ENCODE data around the gene ALG3.
"Not testable (repeated sequence)": the region's sequence is repeated elsewhere in the genome, so short reads cannot be mapped to it uniquely, and the experiment has no call there.

ALG3 gene

DNA sequence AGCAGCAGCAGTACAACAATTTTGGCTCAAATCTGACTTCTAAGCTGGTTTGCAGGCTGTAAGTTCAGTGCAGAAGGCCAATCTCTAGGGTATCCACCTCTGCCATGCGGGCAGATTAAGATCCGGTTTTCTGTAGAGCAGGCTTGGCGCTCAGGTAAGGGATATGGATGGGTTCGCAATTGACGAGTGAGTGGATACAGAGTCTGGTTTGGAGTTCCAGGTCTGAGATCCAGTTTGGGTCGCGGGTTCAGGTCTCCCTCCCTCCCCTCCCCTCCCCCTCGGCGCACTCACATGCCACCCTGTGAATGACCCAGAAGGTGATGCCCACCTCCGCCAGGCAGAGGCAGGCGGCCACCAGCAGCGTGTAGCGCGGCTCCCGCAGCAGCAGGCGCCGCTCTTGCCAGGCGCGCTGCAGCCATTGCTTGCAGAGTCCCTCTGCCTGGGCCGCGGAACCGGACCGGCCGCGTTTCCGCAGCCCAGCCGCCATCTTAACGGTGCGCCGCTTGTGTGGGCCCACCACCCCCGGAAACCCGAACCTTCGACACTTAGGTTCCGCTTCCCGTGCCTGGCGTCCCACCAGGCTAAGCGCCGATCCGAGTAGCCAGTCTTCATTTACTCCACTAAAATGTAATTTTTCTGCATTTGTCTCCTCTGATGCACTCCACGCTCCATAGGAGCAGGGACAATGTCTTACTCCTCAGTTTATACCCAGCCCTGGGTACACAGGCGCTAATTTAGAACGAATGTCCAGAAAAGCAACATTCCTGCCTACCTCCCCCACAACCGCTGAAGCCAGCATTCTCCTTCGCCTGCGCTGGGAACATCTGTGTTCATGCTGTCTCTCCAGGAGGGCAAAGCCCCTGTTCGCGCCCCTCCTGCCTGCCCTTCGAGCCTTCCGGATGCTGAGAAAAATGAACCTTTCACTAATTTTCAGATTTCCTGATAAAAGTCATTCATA is at the start of gene ALG3:
Gene ALG3, minus strand, starts transcription at position 509 of the 958 bp plus-strand sequence. Its CDS starts 22 bp downstream, at position 487.
- peak; percentile 97 for DNase-seq

DNA sequence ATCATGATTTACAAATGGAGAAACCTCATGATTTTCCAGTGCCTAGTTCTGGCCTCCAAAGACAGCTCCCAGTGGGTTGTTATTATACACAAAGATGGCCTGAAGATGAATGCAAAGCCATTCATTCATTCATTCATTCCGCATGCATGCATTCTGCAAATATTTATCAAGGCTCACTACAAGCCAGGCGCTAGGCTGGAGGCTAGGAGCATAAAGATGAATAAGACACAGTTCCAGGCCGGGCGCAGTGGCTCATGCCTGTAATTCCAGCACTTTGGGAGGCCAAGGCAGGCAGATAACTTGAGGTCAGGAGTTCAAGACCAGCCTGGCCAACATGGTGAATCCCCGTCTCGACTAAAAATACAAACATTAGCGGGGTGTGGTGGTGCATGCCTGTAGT is 47.9 kb upstream of the ALG3 start:
- DNase-seq, result no peak

DNA sequence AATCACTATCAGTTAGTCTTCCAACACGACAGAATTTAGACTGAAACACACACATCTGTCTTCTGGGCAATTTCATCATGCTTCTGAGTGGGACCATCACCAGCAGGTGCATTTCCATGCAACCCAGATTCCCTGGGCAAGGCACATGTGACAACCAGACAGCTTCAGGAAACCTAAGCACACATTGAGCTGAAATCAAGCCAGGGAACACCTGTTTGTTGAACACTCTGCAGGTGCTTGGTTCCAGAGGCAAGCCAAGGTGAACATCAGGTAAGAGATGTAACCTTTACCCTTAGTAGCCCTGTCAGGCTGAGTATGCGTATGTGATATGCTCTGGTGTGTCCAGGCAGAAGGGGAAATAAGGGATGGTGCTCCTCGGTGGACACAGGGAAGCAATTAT is 47.0 kb upstream of the ALG3 start:
- no peak for DNase-seq

GRCh38 chr3:184291738-184292445 is 43.1 kb upstream of the ALG3 start:
- DNase-seq, result no peak

GRCh38 chr3:184291044-184291737 is 42.4 kb upstream of the ALG3 start:
- DNase-seq, result no peak

- no peak for DNase-seq
Measured at GRCh38 chr3:184290331-184290730, 41.6 kb upstream of the ALG3 start.

DNA sequence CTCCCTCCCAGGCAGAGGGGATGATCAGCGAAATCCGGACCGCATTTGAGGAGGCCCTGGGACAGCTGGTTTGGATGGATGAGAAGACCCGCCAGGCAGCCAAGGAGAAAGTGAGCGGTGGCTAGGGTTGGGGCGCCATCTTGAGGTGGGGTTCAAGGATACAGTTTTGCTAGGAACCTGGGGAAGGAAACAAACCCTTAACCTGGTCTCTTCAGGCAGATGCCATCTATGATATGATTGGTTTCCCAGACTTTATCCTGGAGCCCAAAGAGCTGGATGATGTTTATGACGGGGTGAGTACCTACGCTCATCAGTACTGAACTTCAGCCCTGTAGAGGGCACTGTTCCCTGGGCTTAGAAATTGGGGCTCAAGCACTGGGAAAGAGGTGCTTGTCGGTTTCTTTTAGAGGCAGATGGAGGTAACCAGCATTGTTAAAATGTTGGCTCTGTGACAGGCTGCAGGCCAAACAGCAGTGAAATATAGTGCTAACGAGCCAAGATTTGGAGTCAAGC is 40.7 kb upstream of the ALG3 start:
- DNase-seq, result peak; percentile 86

DNA sequence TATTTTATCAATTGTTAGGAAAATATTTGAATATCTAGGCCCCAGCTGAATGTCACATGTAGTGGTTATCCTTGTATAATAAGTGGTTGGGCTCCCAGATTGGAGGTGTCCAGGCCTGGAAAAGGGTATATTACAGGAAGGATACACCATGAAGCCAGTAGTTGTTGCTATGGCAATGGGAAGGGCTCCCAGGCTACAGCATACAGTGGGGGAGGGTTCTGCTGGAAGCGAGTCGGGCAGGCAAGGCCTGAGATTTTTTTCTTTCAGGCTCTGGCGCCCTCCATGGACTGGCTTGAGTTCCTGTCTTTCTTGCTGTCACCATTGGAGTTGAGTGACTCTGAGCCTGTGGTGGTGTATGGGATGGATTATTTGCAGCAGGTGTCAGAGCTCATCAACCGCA is 35.9 kb upstream of the ALG3 start:
- no peak for DNase-seq

GRCh38 chr3:184283681-184284080 is 34.9 kb upstream of the ALG3 start:
- no peak for DNase-seq

- DNase-seq, result no peak
Measured at GRCh38 chr3:184282941-184283340, 34.2 kb upstream of the ALG3 start.

DNA sequence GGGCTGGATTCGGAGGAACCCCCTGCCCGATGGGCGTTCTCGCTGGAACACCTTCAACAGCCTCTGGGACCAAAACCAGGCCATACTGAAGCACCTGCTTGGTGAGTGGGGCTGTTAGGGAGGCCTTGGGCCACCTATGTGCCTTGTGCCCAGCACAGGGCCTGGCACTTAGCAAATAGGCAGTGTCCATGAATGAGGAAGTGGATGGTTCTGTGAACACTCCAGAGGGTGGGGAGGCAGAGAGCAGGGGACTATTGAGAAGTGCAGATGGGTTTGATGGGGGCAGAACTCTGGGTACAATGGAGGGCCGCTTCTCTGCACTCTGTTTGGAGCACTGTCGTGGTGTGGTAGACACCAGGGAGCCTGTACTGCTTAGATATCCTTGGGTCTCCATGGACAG is 28.6 kb upstream of the ALG3 start:
- DNase-seq, result no peak

GRCh38 chr3:184275961-184276910 is 27.5 kb upstream of the ALG3 start, which contains the start of gene ECE2:
TSS of gene ECE2 (plus strand) at chr3:184276022. CDS start at chr3:184276154, 132 bp downstream.
- no peak for DNase-seq

- no peak for DNase-seq
Measured at GRCh38 chr3:184275381-184275701, 26.6 kb upstream of the ALG3 start.

DNA sequence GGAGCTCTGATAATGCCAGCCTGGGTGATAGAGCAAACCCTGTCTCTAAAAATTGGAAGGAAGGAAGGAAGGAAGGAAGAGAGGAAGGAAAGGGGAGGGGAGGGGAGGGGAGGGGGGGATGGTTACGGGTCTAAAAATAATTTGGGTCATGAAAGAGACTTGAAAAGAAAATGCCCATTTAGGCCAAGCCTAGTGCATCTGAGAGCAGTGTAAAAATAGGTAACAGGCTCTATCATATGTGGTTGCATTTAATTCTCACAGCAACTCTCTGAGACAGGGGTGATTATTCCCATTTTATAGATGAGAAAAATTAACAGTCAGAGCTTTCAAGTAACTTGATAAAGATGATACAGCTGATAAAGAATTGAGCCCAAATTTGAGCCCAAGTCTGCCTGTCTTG is 23.5 kb upstream of the ALG3 start:
- no peak for DNase-seq

DNA sequence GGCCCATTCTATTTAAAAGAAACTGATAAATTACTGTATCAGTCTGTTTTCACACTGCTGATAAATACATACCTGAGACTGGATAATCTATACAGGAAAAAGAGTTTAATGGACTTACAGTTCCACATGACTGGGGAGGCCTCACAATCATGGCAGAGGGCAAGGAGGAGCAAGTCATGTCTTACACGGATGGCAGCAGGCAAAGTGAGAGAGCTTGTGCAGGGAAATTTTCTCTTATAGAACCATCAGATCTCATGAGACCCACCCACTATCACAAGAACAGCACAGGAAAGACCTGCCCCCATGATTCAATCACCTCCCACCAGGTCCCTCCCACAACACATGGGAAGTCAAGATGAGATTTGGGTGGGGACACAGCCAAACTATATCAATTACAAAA is 18.5 kb upstream of the ALG3 start:
- not testable (repeated sequence) for DNase-seq

- no peak for DNase-seq
Measured at GRCh38 chr3:184262764-184263179, 14.0 kb upstream of the ALG3 start.

DNA sequence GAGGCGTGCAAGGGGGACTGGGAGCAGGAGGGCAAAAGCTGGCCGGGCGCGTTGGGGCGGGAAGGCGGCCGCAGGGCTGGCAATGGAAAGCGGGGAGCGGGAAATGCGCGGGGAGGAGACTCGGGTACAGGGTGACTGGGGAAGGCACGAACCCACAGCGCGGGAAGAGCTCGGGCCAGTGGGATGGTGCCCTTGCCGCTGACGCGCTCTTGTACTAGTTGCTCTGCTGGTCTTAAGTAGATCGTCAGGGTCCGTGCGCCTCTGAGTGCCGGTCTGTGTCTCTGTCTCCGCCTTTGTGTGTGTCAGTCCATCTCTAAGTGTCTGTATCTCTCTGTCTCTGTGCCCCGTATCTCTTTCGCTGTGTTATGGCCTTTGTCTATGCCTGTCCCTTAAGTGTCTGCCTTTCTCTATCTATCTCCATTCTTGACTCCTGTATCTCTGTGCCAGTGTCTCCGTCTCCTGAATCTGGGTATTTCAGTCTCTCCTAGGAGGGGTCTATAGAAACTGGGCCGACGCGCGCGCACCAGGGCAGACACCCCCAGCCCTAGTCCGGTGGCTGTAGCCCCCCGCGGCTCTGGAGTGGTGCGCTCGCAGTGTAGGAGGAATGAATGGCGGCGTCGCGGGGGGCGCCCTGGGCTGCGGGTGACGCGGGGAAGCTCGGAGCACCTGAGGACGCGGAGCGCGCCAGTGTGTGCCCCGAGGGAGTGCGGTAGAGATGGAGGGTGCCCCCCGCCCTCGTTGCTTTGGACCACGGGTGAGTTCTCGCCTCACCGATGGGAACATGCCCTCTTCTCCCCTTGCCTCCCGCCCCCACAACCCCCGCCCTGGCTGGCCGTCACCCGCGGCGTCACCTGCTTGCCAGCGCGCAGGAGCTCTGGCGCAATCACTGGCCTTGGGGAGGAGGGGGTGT is 13.3 kb upstream of the ALG3 start:
- DNase-seq, result no peak

DNA sequence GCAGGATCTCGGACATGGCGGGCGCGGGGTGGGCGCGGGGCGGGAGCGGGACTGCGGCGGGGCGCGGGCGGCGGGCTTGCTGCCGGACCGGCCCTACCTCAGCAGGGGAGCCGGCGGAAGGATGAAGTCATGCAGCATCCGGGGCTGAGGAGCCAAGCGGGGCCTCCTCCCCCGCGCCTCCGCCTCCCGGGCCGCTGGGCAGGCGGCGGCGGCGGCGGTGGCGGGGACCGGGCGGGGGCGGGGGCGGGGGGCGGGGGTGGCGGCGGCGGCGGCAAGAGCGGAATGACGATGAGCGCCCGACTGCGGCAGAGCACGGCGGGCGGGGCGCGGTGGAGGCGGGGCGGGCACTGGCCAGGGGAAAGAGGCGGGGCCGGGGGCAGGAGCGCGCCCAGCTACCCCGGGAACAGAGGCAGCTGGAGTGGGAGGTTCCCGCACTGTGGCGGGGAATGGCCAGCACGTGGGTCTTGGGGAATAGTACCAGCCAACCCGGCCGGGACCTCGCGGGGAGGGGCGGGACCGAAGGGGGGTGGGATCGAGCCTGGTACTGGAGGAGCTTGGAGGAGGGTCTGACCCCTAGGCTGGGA is 12.6 kb upstream of the ALG3 start, which contains the start of gene CAMK2N2:
Gene CAMK2N2, minus strand, starts transcription at position 284 of the 584 bp plus-strand sequence. Its CDS starts 268 bp downstream, at position 16.
- DNase-seq, result peak; percentile 76

- DNase-seq, result no peak
Measured at GRCh38 chr3:184260724-184261269, 12.0 kb upstream of the ALG3 start.
